ENCODE data around the gene MYL10.

MYL10 gene

DNA sequence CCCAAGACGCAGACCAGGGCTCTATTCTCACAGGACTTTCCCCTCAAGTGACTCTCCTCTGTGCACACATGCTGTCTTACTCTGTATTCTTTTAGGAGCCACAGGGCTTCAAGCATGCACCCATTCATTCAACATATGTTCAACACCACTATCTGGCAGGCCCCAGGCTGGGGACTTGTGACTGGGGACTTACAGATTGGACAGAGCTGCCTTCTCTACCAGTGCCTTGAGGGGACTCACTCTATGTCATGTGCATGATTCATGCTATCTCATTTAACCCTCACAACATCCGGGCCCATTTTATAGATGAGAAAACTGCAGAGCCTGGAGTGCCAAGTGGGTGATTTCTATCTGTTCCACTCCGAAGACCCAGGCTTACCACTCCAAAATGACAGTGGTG lies 34.3 kb downstream of the MYL10 start:
- DNase-seq, result no peak

DNA sequence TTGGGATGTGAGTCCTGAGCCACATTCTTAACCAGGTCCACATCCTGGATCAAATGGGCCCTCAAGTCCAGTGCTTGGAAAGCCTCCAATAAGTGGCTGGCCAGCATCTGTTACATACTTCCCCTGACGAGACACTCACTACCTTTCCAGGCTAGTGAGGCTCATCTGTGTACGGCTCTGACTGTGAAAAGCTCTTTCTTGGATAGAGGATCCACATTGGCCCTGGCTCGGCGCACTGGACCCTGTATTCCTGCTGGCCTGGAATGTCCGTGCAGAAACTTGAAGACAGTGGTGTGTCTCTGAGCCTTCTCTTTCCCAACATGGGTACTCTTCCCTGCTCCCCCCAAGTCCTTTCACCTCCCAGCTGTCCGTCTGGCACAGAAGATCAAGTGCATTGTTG lies 35.5 kb downstream of the MYL10 start:
- no peak for DNase-seq

GRCh38 chr7:101591504-101591903 lies 37.6 kb downstream of the MYL10 start:
- no peak for DNase-seq

GRCh38 chr7:101590663-101591435 lies 38.2 kb downstream of the MYL10 start:
- DNase-seq, result no peak

- DNase-seq, result no peak
Measured at GRCh38 chr7:101589976-101590662, 39.0 kb downstream of the MYL10 start.

DNA sequence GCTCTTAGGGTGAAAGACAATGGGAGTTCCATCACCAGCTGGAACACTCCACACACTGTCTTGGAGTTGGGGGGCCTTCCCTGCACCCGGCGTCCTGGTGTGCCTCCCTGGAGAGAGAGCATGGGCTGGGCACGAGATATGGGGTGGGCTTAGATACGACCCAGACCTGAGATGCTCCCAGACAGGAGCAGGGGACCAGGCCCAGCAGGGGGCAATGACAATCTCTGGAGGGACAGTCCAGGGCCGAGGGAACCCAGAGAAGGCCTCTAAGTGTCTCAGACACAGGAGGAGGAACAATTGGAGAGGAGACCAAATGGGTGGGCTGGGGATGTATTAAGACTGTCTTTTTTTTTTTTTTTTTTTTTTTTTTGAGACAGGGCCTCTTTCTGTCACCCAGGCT lies 40.0 kb downstream of the MYL10 start:
- DNase-seq, result no peak

- DNase-seq, result no peak
Measured at GRCh38 chr7:101588131-101588935, 40.8 kb downstream of the MYL10 start.

DNA sequence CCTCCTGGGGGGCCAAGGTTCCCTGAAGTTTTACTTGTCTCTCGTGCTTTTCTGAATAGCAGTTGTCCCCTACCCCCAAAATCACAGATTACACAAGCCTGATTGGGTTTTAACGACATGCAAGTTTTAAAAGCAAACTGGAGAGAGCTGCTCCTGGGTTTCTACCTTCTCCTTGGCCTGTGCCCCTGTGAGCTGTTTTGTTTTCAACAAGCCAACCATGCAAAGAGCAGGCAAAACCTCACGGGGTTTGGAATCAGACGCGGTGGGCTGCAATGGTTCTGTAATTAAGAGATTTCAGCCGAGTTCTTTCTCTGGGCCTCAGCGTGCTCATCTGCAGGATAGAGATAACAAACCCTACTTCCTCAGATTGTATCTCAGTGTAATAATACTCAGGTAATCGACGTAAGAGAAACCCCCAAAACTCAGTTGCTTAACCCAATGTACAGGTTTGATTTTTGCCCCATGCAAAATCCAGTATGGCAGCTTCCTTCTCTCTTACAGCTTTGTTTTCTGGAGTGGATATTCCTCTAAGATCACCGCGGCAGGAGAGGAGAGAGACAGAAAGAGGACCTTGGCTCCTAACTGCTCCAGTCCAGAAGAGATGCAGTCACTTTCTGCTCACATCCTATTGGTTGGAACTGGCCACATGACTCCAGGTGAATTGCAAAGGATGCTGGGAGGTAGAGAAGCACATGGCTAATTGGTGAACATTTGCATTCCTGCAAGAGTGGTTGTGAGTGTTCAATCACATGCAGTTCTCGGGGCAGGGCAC lies 42.0 kb downstream of the MYL10 start:
- DNase-seq, result no peak

DNA sequence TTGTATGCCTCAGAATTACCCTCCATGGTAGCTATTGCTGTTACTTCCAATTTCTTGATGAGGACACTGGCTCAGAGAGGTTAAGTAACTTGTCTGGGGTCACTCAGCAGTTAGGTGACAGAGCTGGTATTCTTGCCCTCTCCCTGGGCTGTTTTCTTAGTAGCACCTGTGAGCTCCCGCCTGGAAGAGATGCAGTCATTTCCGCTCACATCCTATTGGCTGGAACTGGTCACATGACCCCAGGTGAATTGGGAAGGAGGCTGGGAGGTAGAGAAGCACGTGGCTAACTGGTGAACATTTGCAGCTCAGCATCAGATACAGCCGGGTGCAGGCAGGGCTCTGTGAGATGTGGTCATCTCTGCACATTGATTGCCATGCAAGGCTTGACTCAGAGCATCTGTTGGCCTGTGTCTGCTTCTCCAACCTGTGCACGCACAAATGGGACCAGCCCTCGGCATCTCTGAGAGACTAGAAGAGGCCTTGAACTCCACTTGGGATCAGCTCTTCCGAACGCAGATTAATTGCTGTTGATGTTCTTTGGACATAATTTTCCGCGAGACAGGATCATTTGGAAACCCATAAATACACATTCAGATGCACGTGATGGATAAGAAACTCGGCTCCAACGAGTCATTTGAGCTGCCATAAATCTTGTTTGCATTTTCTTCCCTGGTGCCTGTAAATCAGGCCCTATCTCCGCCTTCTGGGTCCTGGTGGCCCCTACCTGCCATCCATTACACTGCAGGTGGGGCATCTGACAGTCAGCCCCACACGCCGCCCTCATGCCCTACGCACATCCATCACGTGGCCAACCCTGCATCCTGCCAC lies 42.8 kb downstream of the MYL10 start:
- DNase-seq, result no peak

DNA sequence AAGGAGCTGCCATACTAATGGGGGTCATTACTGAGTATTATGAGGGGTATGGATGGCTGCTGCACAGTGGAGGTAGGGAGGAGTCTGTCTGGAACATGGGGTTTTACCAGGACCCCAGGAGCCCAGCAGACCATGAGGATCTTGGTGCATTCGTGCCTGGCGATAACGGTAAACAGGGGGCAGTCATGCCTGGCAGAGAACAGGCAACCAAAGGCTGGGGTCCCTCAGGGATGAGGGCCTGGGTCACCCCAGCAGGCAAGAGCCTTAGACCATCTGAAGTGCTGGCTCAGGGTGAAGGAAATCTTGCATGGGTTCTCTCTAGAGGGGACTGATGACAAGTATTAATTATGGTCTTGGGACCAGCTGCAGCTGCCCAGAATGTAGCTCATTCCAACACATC lies 46.1 kb downstream of the MYL10 start:
- no peak for DNase-seq

GRCh38 chr7:101581891-101582290 lies 47.2 kb downstream of the MYL10 start:
- DNase-seq, result no peak

GRCh38 chr7:101580596-101580995 lies 48.5 kb downstream of the MYL10 start:
- DNase-seq, result no peak

GRCh38 chr7:101578552-101578951 lies 50.5 kb downstream of the MYL10 start:
- DNase-seq, result no peak

DNA sequence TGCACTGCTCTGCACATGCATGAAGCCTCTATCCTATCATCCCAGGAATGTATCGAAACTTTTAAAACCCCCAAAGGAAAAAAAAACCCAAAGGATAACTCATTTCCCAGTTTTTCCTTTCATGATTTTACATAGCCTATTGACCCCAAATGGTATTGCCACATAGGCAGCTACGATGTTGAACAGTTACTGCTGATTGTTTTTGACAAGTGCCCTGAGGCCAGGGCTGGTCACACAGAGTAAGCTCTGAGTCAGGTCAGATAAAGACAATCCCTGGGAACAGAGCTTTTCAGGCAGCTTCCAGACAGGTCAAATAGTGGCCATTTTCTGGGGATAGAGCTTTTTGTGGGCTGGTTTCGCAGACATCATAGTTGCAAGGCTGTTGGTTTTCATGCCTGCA lies 52.1 kb downstream of the MYL10 start:
- no peak for DNase-seq

DNA sequence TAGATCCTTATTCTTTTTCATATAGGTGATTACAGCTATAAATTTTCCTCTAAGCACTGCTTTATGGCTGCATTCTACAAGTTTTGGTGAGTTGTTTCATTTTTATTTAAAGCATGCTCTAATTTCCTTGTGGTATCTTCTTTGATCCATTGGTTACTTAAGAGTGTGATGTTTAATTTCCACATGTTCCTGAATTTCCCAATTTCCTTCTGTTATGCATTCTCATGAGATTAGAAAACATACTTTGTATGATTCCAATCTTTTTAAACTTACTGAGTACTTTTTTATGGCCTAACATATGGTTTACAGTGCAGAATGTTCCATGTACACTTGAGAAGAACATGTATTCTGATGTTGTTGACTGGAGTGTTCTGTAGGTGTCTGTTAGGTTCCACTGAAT lies 53.4 kb downstream of the MYL10 start:
- DNase-seq, result no peak

- DNase-seq, result no peak
Measured at GRCh38 chr7:101575168-101575567, 53.9 kb downstream of the MYL10 start.

DNA sequence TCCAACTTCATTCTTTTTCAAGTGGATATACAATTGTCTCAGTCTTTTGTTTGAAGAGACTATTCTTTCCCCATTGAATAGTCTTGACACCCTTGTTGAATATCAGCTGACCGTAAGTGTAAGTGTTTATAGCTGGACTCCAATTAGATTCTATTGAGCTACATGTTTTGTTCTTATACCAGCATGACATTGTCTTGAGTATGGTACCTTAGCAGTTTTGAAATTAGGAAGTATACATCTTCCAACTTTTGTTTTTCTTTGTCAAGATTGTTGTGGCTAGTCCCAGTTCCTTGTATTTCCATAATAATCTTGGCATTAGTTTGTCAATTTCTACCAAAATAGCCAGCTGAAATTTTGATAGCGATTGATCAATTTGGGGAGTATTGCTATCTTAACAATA lies 56.9 kb downstream of the MYL10 start:
- no peak for DNase-seq

GRCh38 chr7:101567230-101567629 lies 61.9 kb downstream of the MYL10 start:
- no peak for DNase-seq

- DNase-seq, result no peak
Measured at GRCh38 chr7:101565601-101566209, 63.4 kb downstream of the MYL10 start.

GRCh38 chr7:101564778-101565211 lies 64.3 kb downstream of the MYL10 start:
- DNase-seq, result no peak

DNA sequence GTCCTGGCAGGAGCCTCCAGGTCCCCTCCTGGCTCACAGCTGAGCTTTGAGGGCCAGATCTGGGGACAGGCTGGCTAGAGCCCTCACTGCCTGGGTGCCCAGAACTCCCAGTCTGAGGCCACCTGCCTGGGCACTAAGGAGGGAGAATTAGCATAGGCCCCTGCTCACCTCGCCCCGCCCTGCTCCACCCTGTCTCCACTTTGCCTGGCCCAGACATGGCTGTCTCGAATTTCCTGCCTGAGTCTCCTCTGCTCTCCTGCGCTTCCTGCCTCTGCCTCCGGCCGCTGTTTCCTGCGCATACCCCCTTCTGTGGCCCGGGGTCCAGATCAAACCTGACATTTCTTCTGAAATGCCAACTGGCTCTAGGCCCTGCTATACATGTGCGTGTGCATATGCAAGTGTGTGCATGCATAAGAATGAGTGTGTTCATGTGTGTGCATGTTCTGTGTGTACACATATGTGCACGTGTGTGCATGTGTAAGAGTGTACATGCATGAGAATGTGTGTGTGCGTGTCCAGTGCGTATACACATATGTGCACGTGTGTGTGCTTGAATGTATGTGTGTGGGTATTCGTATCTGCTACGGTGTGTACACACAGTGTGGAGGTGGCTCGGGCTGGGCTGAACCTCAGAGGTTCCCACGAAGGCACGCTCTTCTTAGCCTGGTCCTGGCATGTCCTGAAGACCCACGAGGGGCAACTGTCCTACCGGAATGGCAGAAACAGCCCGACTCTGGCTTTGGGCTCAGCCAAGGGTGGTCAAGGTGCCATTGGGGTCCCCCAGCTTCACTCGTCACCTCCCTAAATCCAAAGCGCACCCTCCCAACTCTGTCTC lies 64.9 kb downstream of the MYL10 start:
- DNase-seq, result no peak

Measured in activated CD4-positive, alpha-beta T cell treated with anti-CD3 and anti-CD28 coated beads, Interleukin-2, amount 50 U/mL, for 16 hours (primary cell).